Bronchial epithelial cell (primary cell): ENCODE measurements around the gene RANGRF. TPM values are rescaled to one million over a fixed set of nuclear protein-coding genes. Genes with fewer than 3 reads are reported as not detected.

Source experiments
- DNase-seq: peaks from one replicate; pipeline ENCODE4 v3.0.0-alpha.2; 2010; ENCODE audit warnings: low read depth
- FAIRE-seq: peaks from 2 replicates; lab custom pipeline; 2011; peaks lifted over from hg19 to GRCh38; lab: Jason Lieb, UNC
- H3K27me3 ChIP-seq: 2 replicates; pipeline ENCODE4 v1.5.1; 2011; ENCODE audit warnings: low read length; ENCODE audit not compliant: control insufficient read depth, insufficient read depth
- H3K36me3 ChIP-seq: 2 replicates; pipeline ENCODE4 v1.5.1; 2011; ENCODE audit warnings: low read length; ENCODE audit not compliant: control insufficient read depth, insufficient read depth
- H3K4me3 ChIP-seq: 2 replicates; pipeline ENCODE4 v1.5.1; 2011; ENCODE audit warnings: mild to moderate bottlenecking, low read depth, low read length, control low read depth
- CTCF ChIP-seq: IDR thresholded peaks from 2 replicates; pipeline ENCODE4 v1.5.1; 2011; ENCODE audit warnings: mild to moderate bottlenecking, moderate library complexity, low read length, control low read depth, inconsistent platforms; ENCODE audit not compliant: insufficient read depth, severe bottlenecking
- total RNA-seq: library from RNA; depleted of rRNA; stranded (reverse); fragments of >200 nt; gene quantifications from 2 replicates; pipeline ENCODE4 v1.2.1, GENCODE V29; 2014

The RANGRF gene
- total RNA-seq, 1 donor from 2014 or later, result 11.8 TPM

- peaks cover 28% of the 10 kb centered on the region for H3K36me3 ChIP-seq
- DNase-seq (no peak), FAIRE-seq (no peak)
- no peak overlapping the region for H3K4me3 ChIP-seq
- no peak for TF ChIP-seq CTCF
- H3K27me3 ChIP-seq, result no peaks in the 10 kb centered on the region
Measured at GRCh38 chr17:8264320-8264719, 24.1 kb upstream of the RANGRF start.

- H3K4me3 ChIP-seq, result no peak overlapping the region
- H3K36me3 ChIP-seq, result peaks cover 28% of the 10 kb centered on the region
- DNase-seq, result no peak
- no peak for FAIRE-seq
- no peak for TF ChIP-seq CTCF
- no peaks in the 10 kb centered on the region for H3K27me3 ChIP-seq
Measured at GRCh38 chr17:8264836-8265542, 23.5 kb upstream of the RANGRF start.

GRCh38 chr17:8266648-8267479 lies 21.6 kb upstream of the RANGRF start:
- Histone ChIP-seq H3K27me3 (no peaks in the 10 kb centered on the region), H3K4me3 (no peak overlapping the region), H3K36me3 (peaks cover 30% of the 10 kb centered on the region)
- no peak for TF ChIP-seq CTCF
- no peak for DNase-seq
- FAIRE-seq, result no peak

GRCh38 chr17:8267480-8268147 lies 20.9 kb upstream of the RANGRF start:
- FAIRE-seq (no peak), DNase-seq (no peak)
- Histone ChIP-seq H3K4me3 (no peak overlapping the region), H3K36me3 (peaks cover 30% of the 10 kb centered on the region), H3K27me3 (no peaks in the 10 kb centered on the region)
- TF ChIP-seq CTCF, result no peak

- DNase-seq (no peak), FAIRE-seq (no peak)
- no peaks in the 10 kb centered on the region for H3K27me3 ChIP-seq
- TF ChIP-seq CTCF, result no peak
- H3K4me3 ChIP-seq, result no peak overlapping the region
- H3K36me3 ChIP-seq, result peaks cover 24% of the 10 kb centered on the region
Measured at GRCh38 chr17:8268550-8269298, 19.7 kb upstream of the RANGRF start.
